OCI-LY7 (cell line): ENCODE results near the gene AMMECR1. TPM values are rescaled to one million over a fixed set of nuclear protein-coding genes. Genes with fewer than 3 reads are reported as not detected.

Experiments used
- BruUV-seq: library from RNA; stranded (reverse); fragments of 400-500 nt; replicated peaks from 2 replicates; lab custom pipeline; 2021; lab: Mats Ljungman, UMichigan
- CTCF ChIA-PET: fragments of 300-600 bp; sonication (Branson Sonifier 250); formaldehyde crosslinking; loops from one replicate; lab custom pipeline; 2022; ENCODE audit warnings: antibody characterized with exemption; ENCODE audit not compliant: unreplicated experiment; lab: Charles Lee
- POLR2A ChIA-PET: fragments of 300-600 bp; sonication (Branson Sonifier 250); formaldehyde crosslinking; loops from one replicate; lab custom pipeline; 2022; ENCODE audit warnings: antibody characterized with exemption; lab: Charles Lee
- DNase-seq: peaks from one replicate; pipeline ENCODE4 v3.0.0-alpha.2; 2015; ENCODE audit warnings: low spot score
- H2AFZ ChIP-seq: fragments of 200-600 bp; sonication (generic), shearing (Covaris generic); 2 replicates; pipeline ENCODE4 v1.6.1; 2014; ENCODE audit warnings: mild to moderate bottlenecking, antibody characterized with exemption, low read length, moderate library complexity
- H3K27ac ChIP-seq: fragments of 200-600 bp; sonication (generic); 2 replicates; pipeline ENCODE4 v1.5.1; 2014; ENCODE audit warnings: mixed run types, low read depth, mild to moderate bottlenecking, moderate library complexity, low read length, inconsistent platforms; ENCODE audit not compliant: poor library complexity, severe bottlenecking
- H3K36me3 ChIP-seq: fragments of 200-600 bp; sonication (generic); 2 replicates; pipeline ENCODE4 v1.6.1; 2014; ENCODE audit warnings: mild to moderate bottlenecking, antibody characterized with exemption, low read length, moderate library complexity, mixed read lengths; ENCODE audit not compliant: insufficient read depth
- H3K4me1 ChIP-seq: fragments of 200-600 bp; sonication (generic); 2 replicates; pipeline ENCODE4 v1.5.1; 2014; ENCODE audit warnings: mild to moderate bottlenecking, low read length; ENCODE audit not compliant: insufficient read depth, poor library complexity, severe bottlenecking
- H3K4me2 ChIP-seq: fragments of 200-600 bp; sonication (generic); 2 replicates; pipeline ENCODE4 v1.6.1; 2014; ENCODE audit warnings: mild to moderate bottlenecking, low read length
- H3K4me3 ChIP-seq: fragments of 200-600 bp; sonication (generic); 2 replicates; pipeline ENCODE4 v1.5.1; 2014; ENCODE audit warnings: mild to moderate bottlenecking, low read depth, low read length; ENCODE audit not compliant: poor library complexity, severe bottlenecking
- H3K79me2 ChIP-seq: fragments of 200-600 bp; sonication (generic); 2 replicates; pipeline ENCODE4 v1.6.1; 2016; ENCODE audit warnings: low read depth, mild to moderate bottlenecking, low read length, moderate library complexity, mixed read lengths; ENCODE audit not compliant: insufficient read depth
- H3K9me2 ChIP-seq: fragments of 200-600 bp; sonication (generic); 2 replicates; pipeline ENCODE4 v1.6.1; 2016; ENCODE audit warnings: mild to moderate bottlenecking, low read length, mixed read lengths; ENCODE audit not compliant: insufficient read depth
- H3K9me3 ChIP-seq: fragments of 200-600 bp; sonication (generic); 2 replicates; pipeline ENCODE4 v1.6.1; 2014; ENCODE audit warnings: mild to moderate bottlenecking, mixed run types, low read length, mixed read lengths
- H4K20me1 ChIP-seq: fragments of 200-600 bp; sonication (generic); 2 replicates; pipeline ENCODE4 v1.6.1; 2014; ENCODE audit warnings: mild to moderate bottlenecking, antibody characterized with exemption, low read length, moderate library complexity, mixed read lengths; ENCODE audit not compliant: insufficient read depth
- EZH2phosphoT487 ChIP-seq: fragments of 200-600 bp; sonication (generic); IDR thresholded peaks from 2 replicates; pipeline ENCODE4 v1.6.1; 2018; ENCODE audit warnings: low read depth, borderline replicate concordance, mild to moderate bottlenecking, mixed run types, antibody characterized with exemption, low read length, moderate library complexity, mixed read lengths
- intact Hi-C: fragments of 100-400 bp; cut with micrococcal nuclease; formaldehyde crosslinking; loops from one replicate; pipeline ENCODE4 v1.10.0; 2022; ENCODE audit not compliant: unreplicated experiment
- total RNA-seq, 2 experiments: library from RNA; depleted of rRNA in 1 of 2; stranded (reverse); fragments of >200 nt in 1 of 2; shearing (Covaris generic) in 1 of 2; gene quantifications; 2 replicates each; pipeline ENCODE4 v1.2.3, GENCODE V29; 2014 to 2022
- TF ChIP-seq, protein P1 (sequence below): fragments of 200-600 bp; sonication (generic); conservative IDR thresholded peaks from 2 replicates; pipeline ENCODE4 v1.5.1; 2014; ENCODE audit warnings: mild to moderate bottlenecking, antibody characterized with exemption, low read length, moderate library complexity, mixed read lengths

Gene AMMECR1
- total RNA-seq, 2 experiments from 2014 or later, result 19.1 to 32.3 TPM

DNA sequence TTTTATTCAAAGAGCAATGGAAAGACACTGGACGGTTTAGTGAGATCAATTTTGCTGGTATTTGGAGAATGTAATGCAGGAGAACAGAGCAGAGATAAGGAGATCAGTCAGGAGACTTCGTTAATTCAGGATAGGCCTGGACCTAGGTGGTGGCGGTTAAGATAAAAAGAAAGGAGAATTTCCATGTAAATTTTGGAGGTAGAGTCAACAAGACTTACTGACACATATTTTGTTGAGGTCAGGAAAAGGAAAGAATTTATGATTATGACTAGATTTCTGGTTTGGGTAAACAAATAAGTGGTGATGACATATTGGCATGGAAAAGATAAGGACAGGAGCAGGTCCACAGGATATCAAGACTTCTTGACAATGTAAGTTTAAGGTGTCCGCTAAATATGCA is 8.8 kb upstream of the AMMECR1 start:
- TF ChIP-seq, protein P1, sequence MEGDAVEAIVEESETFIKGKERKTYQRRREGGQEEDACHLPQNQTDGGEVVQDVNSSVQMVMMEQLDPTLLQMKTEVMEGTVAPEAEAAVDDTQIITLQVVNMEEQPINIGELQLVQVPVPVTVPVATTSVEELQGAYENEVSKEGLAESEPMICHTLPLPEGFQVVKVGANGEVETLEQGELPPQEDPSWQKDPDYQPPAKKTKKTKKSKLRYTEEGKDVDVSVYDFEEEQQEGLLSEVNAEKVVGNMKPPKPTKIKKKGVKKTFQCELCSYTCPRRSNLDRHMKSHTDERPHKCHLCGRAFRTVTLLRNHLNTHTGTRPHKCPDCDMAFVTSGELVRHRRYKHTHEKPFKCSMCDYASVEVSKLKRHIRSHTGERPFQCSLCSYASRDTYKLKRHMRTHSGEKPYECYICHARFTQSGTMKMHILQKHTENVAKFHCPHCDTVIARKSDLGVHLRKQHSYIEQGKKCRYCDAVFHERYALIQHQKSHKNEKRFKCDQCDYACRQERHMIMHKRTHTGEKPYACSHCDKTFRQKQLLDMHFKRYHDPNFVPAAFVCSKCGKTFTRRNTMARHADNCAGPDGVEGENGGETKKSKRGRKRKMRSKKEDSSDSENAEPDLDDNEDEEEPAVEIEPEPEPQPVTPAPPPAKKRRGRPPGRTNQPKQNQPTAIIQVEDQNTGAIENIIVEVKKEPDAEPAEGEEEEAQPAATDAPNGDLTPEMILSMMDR, result no peak
- no peak for TF ChIP-seq EZH2phosphoT487
- Histone ChIP-seq H3K27ac (no peak overlapping the region), H4K20me1 (no peaks in the 10 kb centered on the region), H3K4me3 (no peak overlapping the region), H2AFZ (no peak overlapping the region), H3K4me1 (peaks cover 18% of the 10 kb centered on the region), H3K9me3 (no peaks in the 10 kb centered on the region), H3K79me2 (no peaks in the 10 kb centered on the region), H3K9me2 (no peaks in the 10 kb centered on the region), H3K4me2 (no peak overlapping the region), H3K36me3 (no peaks in the 10 kb centered on the region)
- intact Hi-C loops, result no loop called here
- no TSS peak for BruUV-seq
- no peak for DNase-seq
- POLR2A ChIA-PET, result interaction anchor here (0.6 kb wide), 1 partner anchor 79 kb away, joined by 6 read pairs; no protein-coding TSS in a partner anchor
- CTCF ChIA-PET, result no interaction called here

DNA sequence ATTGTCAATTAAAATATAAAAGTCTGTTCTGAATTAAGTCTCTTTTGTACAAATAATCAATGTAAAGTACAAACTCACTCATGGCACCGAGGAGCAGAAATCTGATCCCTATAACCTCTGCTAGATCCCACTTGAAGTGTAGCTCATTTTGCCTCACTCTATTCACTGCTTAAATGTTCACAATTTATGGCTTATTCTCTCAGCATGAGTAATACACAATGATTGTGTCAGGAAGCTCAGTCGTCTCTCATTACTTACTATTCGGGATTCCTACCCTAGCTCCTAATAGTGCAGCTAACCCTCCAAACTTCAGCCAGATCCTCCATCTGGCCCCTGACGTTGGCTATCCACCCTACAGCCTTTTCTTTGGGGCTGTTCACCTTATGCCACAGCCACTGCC is 4.7 kb upstream of the AMMECR1 start:
- Histone ChIP-seq H3K9me2 (no peaks in the 10 kb centered on the region), H3K9me3 (no peaks in the 10 kb centered on the region), H3K4me2 (no peak overlapping the region), H3K36me3 (no peaks in the 10 kb centered on the region), H3K4me3 (no peak overlapping the region), H3K79me2 (no peaks in the 10 kb centered on the region), H3K4me1 (peaks cover 43% of the 10 kb centered on the region), H3K27ac (no peak overlapping the region), H4K20me1 (no peaks in the 10 kb centered on the region), H2AFZ (peak overlapping the region; percentile 19; the same call in 1 of the 2 replicates)
- BruUV-seq, result no TSS peak
- TF ChIP-seq EZH2phosphoT487, result no peak
- TF ChIP-seq, protein P1, result no peak
- POLR2A ChIA-PET, result interaction anchor here (0.8 to 2.9 kb wide), 8 partner anchors 8 to 85 kb away, joined by 3 to 9 read pairs (median 4); no protein-coding TSS in a partner anchor
- CTCF ChIA-PET, result interaction anchor here (0.7 kb wide), 1 partner anchor 13 kb away, joined by 3 read pairs; no protein-coding TSS in a partner anchor
- no peak for DNase-seq
- intact Hi-C loops, result loop anchor here (2.0 kb wide), 1 partner anchor 78 kb away; no protein-coding TSS in a partner anchor

DNA sequence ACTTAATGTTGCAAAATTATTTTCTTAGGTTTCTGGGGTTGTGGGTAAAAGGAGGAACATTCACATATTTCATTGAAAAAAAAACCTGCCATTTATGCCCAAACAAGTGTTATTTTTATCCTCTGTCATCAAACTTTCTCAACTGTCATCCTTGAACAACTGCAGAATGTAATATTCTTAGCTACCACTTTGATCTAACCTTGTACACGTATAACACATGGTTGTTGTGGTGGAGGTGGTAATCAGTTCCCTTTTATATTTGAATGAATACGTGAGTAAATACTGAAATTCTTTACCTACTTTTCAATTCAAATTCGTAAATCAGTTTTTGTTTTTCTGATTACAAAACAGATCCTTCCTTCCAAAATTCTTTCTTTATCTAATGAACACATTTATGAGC is 3.8 kb upstream of the AMMECR1 start:
- intact Hi-C loops, result loop anchor here (1.0 to 2.0 kb wide), 2 partner anchors 20 to 79 kb away; no protein-coding TSS in a partner anchor
- peak; percentile 66 for DNase-seq
- peak overlapping the region; percentile 16 for H3K4me3 ChIP-seq
- TF ChIP-seq, protein P1, result no peak
- no peak for TF ChIP-seq EZH2phosphoT487
- ChIA-PET POLR2A (interaction anchor here (1.0 to 2.9 kb wide), 5 partner anchors 8 to 86 kb away, joined by 3 to 9 read pairs (median 4); no protein-coding TSS in a partner anchor), CTCF (no interaction called here)
- no peaks in the 10 kb centered on the region for H4K20me1 ChIP-seq
- peaks cover 43% of the 10 kb centered on the region for H3K4me1 ChIP-seq
- no TSS peak for BruUV-seq
- no peaks in the 10 kb centered on the region for H3K9me3 ChIP-seq
- no peaks in the 10 kb centered on the region for H3K9me2 ChIP-seq
- no peaks in the 10 kb centered on the region for H3K36me3 ChIP-seq
- peak overlapping the region; percentile 59 for H3K27ac ChIP-seq
- peak overlapping the region; percentile 73 for H3K4me2 ChIP-seq
- H3K79me2 ChIP-seq, result peaks cover 8% of the 10 kb centered on the region; the same call in 1 of the 2 replicates
- H2AFZ ChIP-seq, result peak overlapping the region; percentile 83; the same call in 1 of the 2 replicates
